NCI-H1436 (cell line): Measurements from ENCODE around the gene TEX11.
"Not testable (repeated sequence)": the region's sequence is repeated elsewhere in the genome, so short reads cannot be mapped to it uniquely, and the experiment has no call there.

Experiments used
- DNase-seq: peaks from one replicate; lab custom pipeline; 2025; lab: John Stamatoyannopoulos, UW

TEX11 gene

GRCh38 chrX:70908541-70908940, at the start of gene TEX11:
TSS of gene TEX11 (minus strand) at chrX:70908711. CDS start at chrX:70907789, 922 bp downstream.
- no peak for DNase-seq

GRCh38 chrX:70954871-70955270, 46.4 kb upstream of the TEX11 start:
- no peak for DNase-seq

- no peak for DNase-seq
Measured at GRCh38 chrX:70924294-70924911, 15.9 kb upstream of the TEX11 start.

GRCh38 chrX:70922774-70923473, 14.4 kb upstream of the TEX11 start:
- DNase-seq = no peak

DNA sequence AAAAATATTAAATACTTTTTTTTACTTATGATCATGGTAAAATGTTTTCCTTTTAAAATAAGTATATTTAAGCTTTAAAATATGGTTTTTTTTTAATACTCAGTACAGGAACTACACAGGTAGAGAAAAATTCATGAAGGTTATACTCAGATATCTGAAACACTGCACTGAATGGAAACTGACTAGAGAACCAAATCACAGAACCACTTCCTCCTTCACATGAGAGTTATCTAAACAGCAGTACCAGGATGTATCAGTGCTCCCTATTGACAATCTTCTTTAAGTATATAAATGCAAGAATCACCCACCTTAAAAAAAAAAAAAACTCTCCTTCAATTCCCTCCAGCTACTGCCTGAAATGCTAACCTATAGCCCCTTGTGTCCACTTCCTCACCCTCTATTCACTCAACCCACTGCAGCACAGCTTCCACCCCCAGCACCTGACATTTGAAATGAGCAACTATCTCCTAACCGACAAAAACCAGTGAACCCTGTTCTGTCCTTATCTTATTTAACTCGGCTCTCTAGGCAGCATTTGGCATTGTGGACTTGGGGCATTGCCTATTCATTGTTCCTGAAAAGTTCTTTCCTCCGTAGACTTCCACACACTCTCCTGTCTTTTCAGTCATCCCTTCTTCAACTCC, 13.3 kb upstream of the TEX11 start:
- DNase-seq = no peak

GRCh38 chrX:70916754-70917153, 8.2 kb upstream of the TEX11 start:
- DNase-seq = no peak

- no peak for DNase-seq
Measured at GRCh38 chrX:70907900-70908299, 611 bp downstream of the TEX11 start.

DNA sequence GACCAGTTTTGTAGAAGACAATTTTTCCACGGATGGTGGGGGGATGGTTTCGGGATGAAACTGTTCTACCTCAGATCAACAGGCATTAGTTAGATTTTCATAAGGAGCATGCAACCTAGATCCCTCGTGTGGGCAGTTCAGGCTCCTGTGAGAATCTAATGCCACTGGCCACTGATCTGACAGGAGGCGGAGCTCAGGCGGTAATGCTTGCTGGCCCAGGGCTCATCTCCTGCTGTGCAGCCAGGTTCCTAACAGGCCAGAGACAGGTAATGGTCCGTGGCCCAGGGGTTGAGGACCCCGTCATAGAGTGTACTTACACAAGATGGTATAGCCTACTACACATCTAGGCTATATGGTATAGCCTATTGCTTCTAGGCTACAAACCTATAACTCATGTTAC, 7.0 kb downstream of the TEX11 start:
- no peak for DNase-seq

DNA sequence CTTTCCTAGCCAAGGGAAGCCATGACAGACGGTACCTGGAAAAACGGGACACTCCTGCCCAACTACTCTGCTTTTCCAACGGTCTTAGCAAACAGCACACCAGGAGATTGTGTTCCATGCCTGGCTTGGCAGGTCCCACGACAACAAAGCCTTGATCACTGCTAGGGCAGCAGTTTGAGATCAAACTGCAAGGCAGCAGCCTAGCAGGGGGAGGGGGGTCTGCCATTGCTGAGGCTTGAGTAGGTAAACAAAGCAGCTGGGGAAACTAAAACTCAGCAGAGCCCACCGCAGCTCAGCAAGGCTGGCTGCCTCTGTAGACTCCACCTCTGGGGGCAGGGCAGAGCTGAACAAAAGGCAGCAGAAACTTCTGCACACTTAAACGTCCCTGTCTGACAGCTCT, 18.1 kb downstream of the TEX11 start:
- DNase-seq = not testable (repeated sequence)

DNA sequence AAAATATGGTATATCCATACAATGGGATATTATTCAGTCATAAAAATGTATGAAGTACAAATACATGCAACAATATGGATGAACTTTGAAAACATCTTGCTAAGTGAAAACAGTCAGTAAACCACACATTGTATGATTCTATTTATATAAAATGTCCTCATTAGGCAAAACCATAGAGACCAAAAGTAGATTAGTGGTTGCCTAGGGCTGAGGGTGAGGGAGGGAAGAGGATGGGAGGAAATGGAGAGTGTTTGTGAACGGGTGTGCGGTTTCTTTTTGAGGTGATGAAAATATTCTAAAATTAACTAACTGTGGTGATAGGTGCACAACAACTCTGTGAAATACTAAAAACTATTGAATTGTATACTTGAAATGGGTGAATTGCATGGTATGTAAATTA, 29.6 kb downstream of the TEX11 start:
- no peak for DNase-seq

GRCh38 chrX:70852294-70852693, 56.2 kb downstream of the TEX11 start:
- DNase-seq = no peak

- DNase-seq = not testable (repeated sequence)
Measured at GRCh38 chrX:70844081-70844480, 64.4 kb downstream of the TEX11 start.

- DNase-seq = not testable (repeated sequence)
Measured at GRCh38 chrX:70843620-70844019, 64.9 kb downstream of the TEX11 start.

DNA sequence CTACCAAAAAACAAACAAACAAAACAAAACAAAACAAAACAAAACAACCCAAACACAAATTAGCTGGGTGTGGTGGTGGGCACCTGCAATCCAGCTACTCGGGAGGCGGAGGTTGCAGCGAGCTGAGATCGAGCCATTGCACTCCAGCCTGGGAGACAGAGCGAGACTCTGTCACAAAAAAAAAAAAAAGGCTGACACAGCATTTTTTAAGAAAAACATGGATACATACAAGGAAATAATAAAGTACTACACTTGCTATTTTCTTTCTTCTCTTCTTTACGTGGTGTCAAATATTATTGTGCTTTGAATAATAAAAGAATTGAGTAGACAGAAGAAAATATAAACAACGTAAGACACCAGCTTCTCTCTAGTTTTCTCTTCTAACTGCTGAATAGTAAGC, 73.9 kb downstream of the TEX11 start:
- no peak for DNase-seq

DNA sequence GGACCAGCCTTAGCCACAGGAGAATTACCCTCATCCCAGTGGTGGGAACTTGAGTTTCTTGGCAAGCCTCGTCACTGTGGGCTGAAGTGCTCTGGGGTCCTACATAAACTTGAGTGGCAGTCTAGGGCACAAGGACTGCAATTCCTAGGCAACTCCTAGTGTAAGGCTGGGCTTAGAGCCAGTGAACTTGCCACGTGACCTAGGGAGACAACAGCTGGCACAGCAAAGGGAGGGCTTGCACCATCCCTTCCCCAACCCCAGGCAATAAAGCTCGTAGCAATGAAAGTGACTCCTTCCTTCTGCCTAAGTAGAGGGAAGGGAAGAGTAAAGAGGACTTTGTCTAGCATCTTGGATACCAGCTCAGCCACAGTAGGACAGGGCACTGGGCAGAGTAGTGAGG, 81.8 kb downstream of the TEX11 start:
- DNase-seq = no peak

- no peak for DNase-seq
Measured at GRCh38 chrX:70825366-70825765, 83.1 kb downstream of the TEX11 start.

- no peak for DNase-seq
Measured at GRCh38 chrX:70808942-70809940, 99.3 kb downstream of the TEX11 start.

- DNase-seq = no peak
Measured at GRCh38 chrX:70806081-70806480, 102.4 kb downstream of the TEX11 start.

- not testable (repeated sequence) for DNase-seq
Measured at GRCh38 chrX:70796742-70797141, 111.8 kb downstream of the TEX11 start.

GRCh38 chrX:70774223-70774622, 134.3 kb downstream of the TEX11 start:
- no peak for DNase-seq

GRCh38 chrX:70769659-70770227, 138.8 kb downstream of the TEX11 start:
- no peak for DNase-seq

GRCh38 chrX:70762285-70762684, 146.2 kb downstream of the TEX11 start:
- DNase-seq = no peak
